ENCODE data around the gene LRMDA.
"Not testable (repeated sequence)": the region's sequence is repeated elsewhere in the genome, so short reads cannot be mapped to it uniquely, and the experiment has no call there.

LRMDA gene

GRCh38 chr10:75592791-75593643, 161.6 kb downstream of the LRMDA start:
- no peak for DNase-seq

GRCh38 chr10:75593692-75594556, 162.5 kb downstream of the LRMDA start:
- DNase-seq, result no peak

GRCh38 chr10:75596930-75597620, 165.7 kb downstream of the LRMDA start:
- DNase-seq, result peak; percentile 17

- DNase-seq, result no peak
Measured at GRCh38 chr10:75597773-75598440, 166.5 kb downstream of the LRMDA start.

GRCh38 chr10:75598998-75599397, 167.6 kb downstream of the LRMDA start:
- DNase-seq, result no peak

GRCh38 chr10:75599875-75600648, 168.6 kb downstream of the LRMDA start:
- DNase-seq, result no peak

GRCh38 chr10:75600833-75601232, 169.4 kb downstream of the LRMDA start:
- no peak for DNase-seq

GRCh38 chr10:75602341-75602740, 170.9 kb downstream of the LRMDA start:
- DNase-seq, result no peak

GRCh38 chr10:75605096-75605495, 173.7 kb downstream of the LRMDA start:
- DNase-seq, result no peak

GRCh38 chr10:75605795-75606194, 174.4 kb downstream of the LRMDA start:
- DNase-seq, result not testable (repeated sequence)

GRCh38 chr10:75606203-75606779, 174.9 kb downstream of the LRMDA start:
- no peak for DNase-seq

- DNase-seq, result no peak
Measured at GRCh38 chr10:75607576-75607975, 176.2 kb downstream of the LRMDA start.

GRCh38 chr10:75610183-75610582, 178.8 kb downstream of the LRMDA start:
- no peak for DNase-seq

- no peak for DNase-seq
Measured at GRCh38 chr10:75611172-75611992, 180.0 kb downstream of the LRMDA start.

- no peak for DNase-seq
Measured at GRCh38 chr10:75611993-75612372, 180.6 kb downstream of the LRMDA start.

- DNase-seq, result no peak
Measured at GRCh38 chr10:75612904-75613684, 181.7 kb downstream of the LRMDA start.

GRCh38 chr10:75613685-75614504, 182.5 kb downstream of the LRMDA start:
- DNase-seq, result peak; percentile 28

GRCh38 chr10:75616076-75616475, 184.7 kb downstream of the LRMDA start:
- DNase-seq, result no peak

All from NCI-H2171 (cell line).